HG03439 (cell line): ENCODE measurements around the gene TOM1L1.

Source experiments
- ATAC-seq: cut with Tn5 transposase; IDR thresholded peaks from one replicate; pipeline ENCODE4 v1.9.1; 2021; ENCODE audit warnings: mild to moderate bottlenecking, moderate library complexity; ENCODE audit not compliant: unreplicated experiment

The TOM1L1 gene

GRCh38 chr17:54985476-54985875 is 84.8 kb downstream of the TOM1L1 start:
- ATAC-seq = no peak

GRCh38 chr17:54990118-54990517 is 89.5 kb downstream of the TOM1L1 start:
- no peak for ATAC-seq

- ATAC-seq = no peak
These were observed 90.9 kb downstream of the TOM1L1 start for GRCh38 chr17:54991567-54991966.

- ATAC-seq = no peak
These were observed 92.4 kb downstream of the TOM1L1 start for GRCh38 chr17:54992797-54993639.

GRCh38 chr17:54996441-54996840 is 95.8 kb downstream of the TOM1L1 start:
- no peak for ATAC-seq

GRCh38 chr17:55002458-55002857 is 101.8 kb downstream of the TOM1L1 start:
- no peak for ATAC-seq

DNA sequence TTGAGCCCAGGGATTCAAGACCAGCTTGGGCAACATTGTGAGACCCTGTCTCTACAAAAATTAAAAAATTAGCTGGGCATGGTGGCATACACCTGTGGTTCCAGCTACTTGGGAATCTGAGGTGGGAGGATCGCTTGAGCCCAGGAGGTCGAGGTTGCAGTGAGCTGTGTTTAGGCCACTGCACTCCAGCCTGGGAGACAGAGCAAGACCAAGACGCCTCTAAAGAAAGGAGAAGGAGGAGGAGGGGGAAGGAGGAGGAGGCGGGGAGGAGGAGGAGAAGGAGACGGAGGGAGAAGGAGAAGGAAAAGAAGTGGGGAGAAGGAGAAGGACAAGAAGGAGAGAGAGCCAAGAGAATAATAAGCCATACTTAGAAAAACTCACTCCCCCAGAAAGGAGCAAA is 103.8 kb downstream of the TOM1L1 start:
- ATAC-seq = no peak

GRCh38 chr17:55005520-55005919 is 104.9 kb downstream of the TOM1L1 start:
- ATAC-seq = no peak
